Activated CD4-positive, alpha-beta T cell treated with anti-CD3 and anti-CD28 coated beads for 36 hours (primary cell): Measurements from ENCODE around the gene ARHGEF12. TPM values are rescaled to one million over a fixed set of nuclear protein-coding genes. Genes with fewer than 3 reads are reported as not detected.

Experiments used
- ATAC-seq: fragments of 200-7000 bp; cut with Tn5 transposase; one replicate; pipeline ENCODE4 v1.10.0; 2021; ENCODE audit warnings: mild to moderate bottlenecking, moderate library complexity
- CTCF ChIA-PET: fragments of 350-600 bp; sonication (Branson Sonifier 250); formaldehyde crosslinking; loops from one replicate; lab custom pipeline; 2021; ENCODE audit warnings: antibody characterized with exemption; lab: Charles Lee
- POLR2A ChIA-PET: fragments of 350-600 bp; sonication (Branson Sonifier 250); formaldehyde crosslinking; loops from one replicate; lab custom pipeline; 2021; ENCODE audit warnings: antibody characterized with exemption, inconsistent platforms; lab: Charles Lee
- DNase-seq: peaks from one replicate; pipeline ENCODE4 v3.0.0-alpha.2; 2020
- H3K27ac Mint-ChIP-seq: one replicate; pipeline ENCODE4 v1.8.0; 2021; ENCODE audit warnings: mixed read lengths
- H3K27me3 Mint-ChIP-seq: one replicate; pipeline ENCODE4 v1.8.0; 2021; ENCODE audit warnings: mixed read lengths
- H3K36me3 Mint-ChIP-seq: one replicate; pipeline ENCODE4 v1.8.0; 2021; ENCODE audit warnings: low read depth, mixed read lengths
- H3K4me1 Mint-ChIP-seq: one replicate; pipeline ENCODE4 v1.8.0; 2021; ENCODE audit warnings: mixed read lengths
- H3K4me3 Mint-ChIP-seq: one replicate; pipeline ENCODE4 v1.8.0; 2021; ENCODE audit warnings: mild to moderate bottlenecking, moderate library complexity, mixed read lengths
- H3K9me3 Mint-ChIP-seq: one replicate; pipeline ENCODE4 v1.8.0; 2021; ENCODE audit warnings: low read depth, mixed read lengths
- intact Hi-C, 2 experiments: fragments of 100-400 bp; cut with DNase I in 1 of 2; cut with micrococcal nuclease in 1 of 2; formaldehyde crosslinking; loops; one replicate each; pipeline versions ENCODE4 v1.14.2 to v1.15.1; 2022 to 2024; cut with DNase I, micrococcal nuclease
- total RNA-seq, 2 experiments: library from RNA; stranded (reverse); gene quantifications; one replicate each; pipeline ENCODE4 v1.2.3, GENCODE V29; 2021

ARHGEF12 gene
- total RNA-seq, 2 experiments from 2014 or later, result 14.3 to 14.5 TPM

GRCh38 chr11:120532832-120533196 lies 196.6 kb downstream of the ARHGEF12 start:
- Mint-ChIP-seq H3K4me3 (no peak overlapping the region), H3K36me3 (no peaks in the 10 kb centered on the region), H3K27me3 (peaks cover 15% of the 10 kb centered on the region), H3K4me1 (no peaks in the 10 kb centered on the region), H3K9me3 (no peaks in the 10 kb centered on the region), H3K27ac (no peak overlapping the region)
- DNase-seq (no peak), ATAC-seq (no peak)
- ChIA-PET CTCF (interaction anchor here (2.1 kb wide), 1 partner anchor 152 kb away, joined by 6 read pairs; no protein-coding TSS in a partner anchor), POLR2A (no interaction called here)
- intact Hi-C loops, result no loop called here

GRCh38 chr11:120536091-120536796 lies 200.0 kb downstream of the ARHGEF12 start:
- intact Hi-C loops, result no loop called here
- H3K4me1 Mint-ChIP-seq, result no peaks in the 10 kb centered on the region
- H3K4me3 Mint-ChIP-seq, result no peak overlapping the region
- POLR2A ChIA-PET, result interaction anchor here (0.5 to 0.6 kb wide), 2 partner anchors 22 to 294 kb away, joined by 3 to 8 read pairs; no protein-coding TSS in a partner anchor
- H3K27me3 Mint-ChIP-seq, result peaks cover 9% of the 10 kb centered on the region
- no peak overlapping the region for H3K27ac Mint-ChIP-seq
- no peak for DNase-seq
- CTCF ChIA-PET, result interaction anchor here (1.3 kb wide), 1 partner anchor 96 kb away, joined by 4 read pairs; no protein-coding TSS in a partner anchor
- H3K9me3 Mint-ChIP-seq, result no peaks in the 10 kb centered on the region
- H3K36me3 Mint-ChIP-seq, result no peaks in the 10 kb centered on the region
- no peak for ATAC-seq

- ATAC-seq (no peak), DNase-seq (no peak)
- H3K4me1 Mint-ChIP-seq, result no peaks in the 10 kb centered on the region
- ChIA-PET CTCF (interaction anchor here (1.3 kb wide), 1 partner anchor 95 kb away, joined by 4 read pairs; no protein-coding TSS in a partner anchor), POLR2A (no interaction called here)
- no peak overlapping the region for H3K27ac Mint-ChIP-seq
- no peaks in the 10 kb centered on the region for H3K9me3 Mint-ChIP-seq
- H3K27me3 Mint-ChIP-seq, result peaks cover 9% of the 10 kb centered on the region
- no peak overlapping the region for H3K4me3 Mint-ChIP-seq
- no peaks in the 10 kb centered on the region for H3K36me3 Mint-ChIP-seq
- intact Hi-C loops, result no loop called here
These were observed 200.6 kb downstream of the ARHGEF12 start for GRCh38 chr11:120536797-120537169.

- H3K4me3 Mint-ChIP-seq, result no peak overlapping the region
- no peaks in the 10 kb centered on the region for H3K36me3 Mint-ChIP-seq
- no peaks in the 10 kb centered on the region for H3K4me1 Mint-ChIP-seq
- no peak for ATAC-seq
- CTCF ChIA-PET, result no interaction called here
- DNase-seq, result no peak
- H3K9me3 Mint-ChIP-seq, result no peaks in the 10 kb centered on the region
- POLR2A ChIA-PET, result no interaction called here
- H3K27ac Mint-ChIP-seq, result no peak overlapping the region
- peaks cover 9% of the 10 kb centered on the region for H3K27me3 Mint-ChIP-seq
- intact Hi-C loops, result no loop called here
These were observed 201.8 kb downstream of the ARHGEF12 start for GRCh38 chr11:120537996-120538395.

GRCh38 chr11:120538707-120539106 lies 202.5 kb downstream of the ARHGEF12 start:
- no peaks in the 10 kb centered on the region for H3K9me3 Mint-ChIP-seq
- no peak overlapping the region for H3K4me3 Mint-ChIP-seq
- no peaks in the 10 kb centered on the region for H3K36me3 Mint-ChIP-seq
- H3K27ac Mint-ChIP-seq, result no peak overlapping the region
- intact Hi-C loops, result no loop called here
- CTCF ChIA-PET, result no interaction called here
- POLR2A ChIA-PET, result no interaction called here
- peaks cover 9% of the 10 kb centered on the region for H3K27me3 Mint-ChIP-seq
- H3K4me1 Mint-ChIP-seq, result no peaks in the 10 kb centered on the region
- ATAC-seq (no peak), DNase-seq (no peak)

Other genes starting within 250 kb of the ARHGEF12 start
- not detected for gene TRIM29, start 198.3 kb upstream of the ARHGEF12 start, total RNA-seq
- gene OAF, start 125.4 kb upstream of the ARHGEF12 start, total RNA-seq, result 1 to 10 TPM; 1.4 to 1.6 TPM
- gene POU2F3, start 96.3 kb upstream of the ARHGEF12 start, total RNA-seq, result not detected
- gene TLCD5, start 11.1 kb upstream of the ARHGEF12 start, total RNA-seq, result 1 to 10 TPM in 1 of 2 experiments, under 1 TPM in 1; 0.80 to 1.7 TPM
- gene GRIK4, start 175.3 kb downstream of the ARHGEF12 start, total RNA-seq, result not detected